Measurements from ENCODE around the gene ZNF277. TPM values are rescaled to one million over a fixed set of nuclear protein-coding genes. Genes with fewer than 3 reads are reported as not detected.

Gene ZNF277
- total and polyA plus RNA-seq, 10 of the 15 experiments (the other 5 are each of a cell fraction or from before 2014, with no cell fraction given): 10.6 to 33.9 (median 22.0) TPM

GRCh38 chr7:112371701-112372100 lies 165.2 kb downstream of the ZNF277 start (continued):
- no peak for TF ChIP-seq E4F1 (IDR thresholded peaks at IDR 0.05; ENCODE audit: borderline replicate concordance, partially characterized antibody)
- TF ChIP-seq SMAD5 (IDR thresholded peaks at IDR 0.05; ENCODE audit: low read depth): no peak
- no peak for TF ChIP-seq SIX5 (IDR thresholded peaks at IDR 0.05; ENCODE audit: low read depth, low read length, severe bottlenecking)

- Histone ChIP-seq H2AFZ (ENCODE audit: control insufficient read depth, low read depth, low read length) (no peak overlapping the region), H3K36me3 (ENCODE audit: control insufficient read depth in 2 of 2, insufficient read depth in 2 of 2, low read length in 1 of 2) (no peaks in the 10 kb centered on the region), H3K9ac (ENCODE audit: control insufficient read depth, insufficient read depth, low read length) (no peak overlapping the region), H3K27me3 (replicated peaks in 1 of 2; ENCODE audit: control insufficient read depth in 2 of 2, insufficient read depth in 2 of 2, low read length in 1 of 2) (no peaks in the 10 kb centered on the region), H4K20me1 (ENCODE audit: control insufficient read depth, insufficient read depth) (no peaks in the 10 kb centered on the region), H3K9me3 (replicated peaks; ENCODE audit: control insufficient read depth, insufficient read depth, low read length) (no peaks in the 10 kb centered on the region), H3K4me1 (ENCODE audit: control insufficient read depth, insufficient read depth, low read length) (no peaks in the 10 kb centered on the region), H3K27ac (ENCODE audit: control insufficient read depth, insufficient read depth) (no peak overlapping the region), H3K4me2 (ENCODE audit: control insufficient read depth, insufficient read depth) (no peak overlapping the region), H3K79me2 (ENCODE audit: control insufficient read depth, insufficient read depth, low read length) (no peaks in the 10 kb centered on the region), H3K4me3 (no peak overlapping the region)
- WGBS (ENCODE audit: insufficient coverage, insufficient replicate concordance, low lambda C conversion rate, missing lambda C conversion rate): 0% methylated on average over 1 of the region's 1 CpG
- in situ Hi-C loops (cut with MboI) (no loop called here), intact Hi-C loops (cut with micrococcal nuclease; ENCODE audit: unreplicated experiment) (no loop called here)
- no TSS peak for BruUV-seq (replicated peaks)
- ChIA-PET SMC1A (ENCODE audit: uncharacterized antibody, unreplicated experiment) (no interaction called here), RAD21 (ENCODE audit: unreplicated experiment) (no interaction called here), POLR2A (no interaction called here), CTCF (no interaction called here)
- no peak for FAIRE-seq
- TF ChIP-seq ESRRA (IDR thresholded peaks at IDR 0.05; ENCODE audit: low read length) (no peak), TBL1XR1 (IDR thresholded peaks at IDR 0.05; ENCODE audit: low read depth, low read length) (no peak), IRF5 (IDR thresholded peaks at IDR 0.05; ENCODE audit: borderline replicate concordance) (no peak), ZNF384 (IDR thresholded peaks at IDR 0.05; ENCODE audit: borderline replicate concordance, low read depth, low read length) (no peak), CEBPB (IDR thresholded peaks at IDR 0.05; ENCODE audit: borderline replicate concordance in 1 of 2, low read depth in 2 of 2, low read length in 2 of 2) (no peak), PAX5 (IDR thresholded peaks at IDR 0.05; ENCODE audit: borderline replicate concordance, low read depth, low read length) (no peak)
- no peak for DNase-seq (ENCODE audit: low read depth, low spot score)
- no peak for ATAC-seq
Measured at GRCh38 chr7:112372101-112372500, 165.6 kb downstream of the ZNF277 start.
